GM18499 (cell line): Measurements from ENCODE around the gene CYP4V2.

ENCODE experiments used
- ATAC-seq: cut with Tn5 transposase; IDR thresholded peaks from one replicate; pipeline ENCODE4 v1.9.1; 2021; ENCODE audit warnings: moderate number of reproducible peaks; ENCODE audit not compliant: insufficient read depth, unreplicated experiment

CYP4V2 gene

GRCh38 chr4:186172546-186172945, 18.8 kb upstream of the CYP4V2 start:
- no peak for ATAC-seq

- ATAC-seq = no peak
Measured at GRCh38 chr4:186188107-186188506, 3.3 kb upstream of the CYP4V2 start.

- ATAC-seq = no peak
Measured at GRCh38 chr4:186189656-186190055, 1.7 kb upstream of the CYP4V2 start.

- ATAC-seq = peak; percentile 12
Measured at GRCh38 chr4:186190581-186191199, 677 bp upstream of the CYP4V2 start.

GRCh38 chr4:186192066-186192612, 772 bp downstream of the CYP4V2 start:
- ATAC-seq = peak; percentile 6

GRCh38 chr4:186193851-186194250, 2.5 kb downstream of the CYP4V2 start:
- ATAC-seq = no peak

- no peak for ATAC-seq
Measured at GRCh38 chr4:186196063-186196462, 4.7 kb downstream of the CYP4V2 start.

GRCh38 chr4:186200516-186200915, 9.1 kb downstream of the CYP4V2 start:
- no peak for ATAC-seq

- no peak for ATAC-seq
Measured at GRCh38 chr4:186201010-186201409, 9.6 kb downstream of the CYP4V2 start.

- ATAC-seq = peak; percentile 96
Measured at GRCh38 chr4:186201535-186202230, 10.3 kb downstream of the CYP4V2 start.

GRCh38 chr4:186202490-186203140, 11.2 kb downstream of the CYP4V2 start:
- ATAC-seq = no peak

- no peak for ATAC-seq
Measured at GRCh38 chr4:186203406-186203805, 12.0 kb downstream of the CYP4V2 start.

- peak; percentile 38 for ATAC-seq
Measured at GRCh38 chr4:186204103-186204559, 12.8 kb downstream of the CYP4V2 start.

GRCh38 chr4:186204686-186205085, 13.3 kb downstream of the CYP4V2 start:
- no peak for ATAC-seq

- no peak for ATAC-seq
Measured at GRCh38 chr4:186205156-186205555, 13.8 kb downstream of the CYP4V2 start.

GRCh38 chr4:186216465-186217024, 25.2 kb downstream of the CYP4V2 start:
- ATAC-seq = no peak

GRCh38 chr4:186217733-186218293, 26.4 kb downstream of the CYP4V2 start:
- no peak for ATAC-seq

GRCh38 chr4:186221624-186222023, 30.3 kb downstream of the CYP4V2 start:
- no peak for ATAC-seq

- no peak for ATAC-seq
Measured at GRCh38 chr4:186225848-186226247, 34.5 kb downstream of the CYP4V2 start.

- ATAC-seq = no peak
Measured at GRCh38 chr4:186226521-186227189, 35.3 kb downstream of the CYP4V2 start.
